KBM-7 (cell line): Measurements from ENCODE around the gene TRIM37.
"Not testable (repeated sequence)": the region's sequence is repeated elsewhere in the genome, so short reads cannot be mapped to it uniquely, and the experiment has no call there.

ENCODE experiments used
- DNase-seq: peaks from one replicate; pipeline ENCODE4 v3.0.0-alpha.2; 2015
- in situ Hi-C: fragments of 300-500 bp; cut with MboI; formaldehyde crosslinking; loops from 2 replicates; pipeline ENCODE4 v1.14.3; 2020; ENCODE audit warnings: low sequenced_read_pairs, low pct_unique_long_range_greater_than_20kb, mixed read lengths

The TRIM37 gene

GRCh38 chr17:59121901-59122480, 15.3 kb upstream of the TRIM37 start:
- in situ Hi-C loops, result no loop called here
- DNase-seq, result no peak

DNA sequence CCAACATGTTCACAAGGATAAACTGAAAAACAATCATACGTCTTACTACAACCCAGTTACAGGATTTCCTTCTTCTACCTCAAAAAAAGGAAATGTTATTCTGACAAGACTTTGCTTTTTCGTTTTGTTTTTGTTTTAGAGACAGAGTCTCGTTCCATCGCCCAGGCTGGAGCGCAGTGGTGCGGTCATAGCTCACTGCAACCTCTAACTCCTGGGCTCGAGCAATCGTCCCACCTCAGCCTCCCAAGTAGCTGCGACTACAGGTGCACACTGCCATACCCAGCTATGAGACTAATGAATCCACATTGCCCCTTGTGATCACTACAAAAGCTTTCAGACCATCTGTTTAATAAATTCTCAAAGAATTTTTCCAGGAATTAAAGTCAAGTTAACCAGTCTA, 8.8 kb upstream of the TRIM37 start:
- no peak for DNase-seq
- in situ Hi-C loops, result no loop called here

GRCh38 chr17:59111539-59111938, 4.9 kb upstream of the TRIM37 start:
- DNase-seq, result no peak
- in situ Hi-C loops, result no loop called here

- in situ Hi-C loops, result no loop called here
- DNase-seq, result no peak
These were observed 4.3 kb upstream of the TRIM37 start for GRCh38 chr17:59110973-59111372.

- no peak for DNase-seq
- in situ Hi-C loops, result no loop called here
These were observed 1.9 kb upstream of the TRIM37 start for GRCh38 chr17:59108400-59109102.

GRCh38 chr17:59107306-59107670, 608 bp upstream of the TRIM37 start:
- DNase-seq, result no peak
- in situ Hi-C loops, result no loop called here

GRCh38 chr17:59105852-59106462, 723 bp downstream of the TRIM37 start:
- DNase-seq, result peak; percentile 57
- in situ Hi-C loops, result no loop called here

DNA sequence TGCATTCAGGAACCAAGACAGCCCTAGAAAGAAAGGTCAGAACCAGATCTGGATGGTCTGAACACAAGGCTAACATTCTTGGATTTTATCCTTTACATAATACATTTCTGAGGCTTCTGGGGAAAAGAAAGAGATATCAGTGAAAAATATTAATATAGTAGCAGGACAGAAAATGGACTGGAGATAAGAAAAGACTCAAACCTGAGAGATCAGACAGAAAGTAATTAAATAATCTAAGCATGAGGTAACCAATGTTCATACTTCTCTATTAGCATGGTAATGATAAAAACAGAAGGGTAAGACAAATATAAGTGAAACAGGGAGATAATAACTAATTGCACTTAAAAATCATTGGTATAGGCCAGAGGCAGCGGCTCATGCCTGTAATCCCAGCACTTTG, 5.5 kb downstream of the TRIM37 start:
- in situ Hi-C loops, result no loop called here
- DNase-seq, result no peak

GRCh38 chr17:59097876-59098275, 8.8 kb downstream of the TRIM37 start:
- in situ Hi-C loops, result no loop called here
- no peak for DNase-seq

DNA sequence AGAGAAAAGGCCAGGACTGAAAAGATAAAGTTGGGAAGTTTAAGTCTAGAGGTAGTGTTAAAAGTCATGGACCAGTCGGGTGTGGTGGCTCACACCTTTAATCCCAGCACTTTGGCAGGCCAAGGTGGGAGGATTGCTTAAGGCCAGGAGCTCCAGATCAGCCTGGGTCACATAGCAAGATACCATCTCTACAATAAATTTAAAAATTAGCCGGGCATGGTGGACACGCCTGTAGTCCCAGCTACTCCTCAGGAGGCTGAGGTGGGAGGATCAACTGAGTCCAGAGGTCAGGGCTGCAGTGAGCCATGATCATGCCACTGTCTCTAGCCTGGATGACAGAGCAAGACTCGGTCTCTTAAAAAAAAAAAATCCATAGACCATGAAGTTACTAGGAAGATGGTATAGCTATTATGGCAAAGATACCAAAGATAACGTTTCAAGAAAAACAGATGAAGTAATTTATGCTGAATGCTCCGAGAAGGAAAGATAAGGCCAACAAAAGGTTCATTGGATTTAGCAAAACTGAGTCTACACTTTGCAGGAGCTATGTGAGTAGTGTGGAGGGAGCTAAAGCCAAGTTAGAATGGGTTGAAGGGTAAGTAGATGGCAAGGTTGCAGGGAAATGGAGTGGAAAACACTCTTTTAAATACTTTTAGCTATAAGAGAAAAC, 11.7 kb downstream of the TRIM37 start:
- in situ Hi-C loops, result no loop called here
- no peak for DNase-seq

GRCh38 chr17:59093702-59094231, 12.9 kb downstream of the TRIM37 start:
- in situ Hi-C loops, result no loop called here
- DNase-seq, result no peak

DNA sequence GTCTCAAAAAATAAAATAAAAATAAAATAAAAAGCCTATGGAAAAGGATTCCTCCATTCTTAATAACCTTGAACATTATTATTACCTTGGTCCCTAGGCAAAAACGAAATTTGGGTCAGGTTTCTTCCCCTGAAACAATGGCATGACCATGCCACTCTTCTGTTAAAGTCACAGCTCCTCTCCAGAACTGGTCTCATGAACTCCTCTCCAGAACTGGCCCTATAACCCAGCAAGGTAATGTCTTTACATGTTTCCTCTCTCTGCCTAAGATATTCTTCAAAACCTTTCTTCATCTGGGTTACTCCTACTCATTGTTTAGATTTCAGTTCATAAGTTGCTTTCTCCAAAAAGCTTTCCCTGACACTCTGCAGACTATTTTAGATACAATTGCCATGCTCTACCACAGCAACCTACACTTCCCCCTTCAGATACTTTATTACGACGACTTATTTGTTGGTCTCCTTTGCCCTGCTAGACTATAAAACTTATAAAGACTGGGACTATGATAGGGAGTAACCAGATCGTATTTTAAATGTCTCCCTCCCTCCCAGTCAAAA, 13.5 kb downstream of the TRIM37 start:
- peak; percentile 15 for DNase-seq
- in situ Hi-C loops, result no loop called here

GRCh38 chr17:59090593-59090992, 16.1 kb downstream of the TRIM37 start:
- in situ Hi-C loops, result not testable (repeated sequence)

GRCh38 chr17:59084154-59084553, 22.5 kb downstream of the TRIM37 start:
- no peak for DNase-seq
- in situ Hi-C loops, result no loop called here

More at GRCh38 chr17:59090593-59090992, 16.1 kb downstream of the TRIM37 start:
- not testable (repeated sequence) for DNase-seq

DNA sequence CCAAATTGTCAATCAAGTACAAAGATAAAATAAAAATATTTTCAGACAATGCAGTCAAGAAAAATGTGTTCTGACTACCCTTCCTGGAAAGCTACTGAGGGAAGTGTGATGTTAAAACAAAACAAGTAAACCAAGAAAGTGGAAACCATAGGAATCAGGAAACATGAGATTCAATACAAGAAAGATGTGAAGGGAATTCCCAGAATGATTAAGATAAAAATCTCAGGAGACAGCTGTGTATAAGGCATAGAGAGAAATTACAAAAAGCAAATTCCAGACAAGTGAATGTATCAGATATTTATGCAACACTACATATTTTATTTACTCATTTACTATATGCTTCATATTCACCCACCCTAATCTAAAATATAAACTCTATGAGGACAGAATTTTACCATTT, 32.2 kb downstream of the TRIM37 start:
- in situ Hi-C loops, result no loop called here
- no peak for DNase-seq

GRCh38 chr17:59073972-59074371, 32.7 kb downstream of the TRIM37 start:
- in situ Hi-C loops, result no loop called here
- DNase-seq, result no peak

GRCh38 chr17:59069856-59070255, 36.8 kb downstream of the TRIM37 start:
- in situ Hi-C loops, result no loop called here
- DNase-seq, result no peak

GRCh38 chr17:59067756-59068155, 38.9 kb downstream of the TRIM37 start:
- in situ Hi-C loops, result no loop called here
- no peak for DNase-seq

GRCh38 chr17:59067340-59067739, 39.3 kb downstream of the TRIM37 start:
- no peak for DNase-seq
- in situ Hi-C loops, result no loop called here

DNA sequence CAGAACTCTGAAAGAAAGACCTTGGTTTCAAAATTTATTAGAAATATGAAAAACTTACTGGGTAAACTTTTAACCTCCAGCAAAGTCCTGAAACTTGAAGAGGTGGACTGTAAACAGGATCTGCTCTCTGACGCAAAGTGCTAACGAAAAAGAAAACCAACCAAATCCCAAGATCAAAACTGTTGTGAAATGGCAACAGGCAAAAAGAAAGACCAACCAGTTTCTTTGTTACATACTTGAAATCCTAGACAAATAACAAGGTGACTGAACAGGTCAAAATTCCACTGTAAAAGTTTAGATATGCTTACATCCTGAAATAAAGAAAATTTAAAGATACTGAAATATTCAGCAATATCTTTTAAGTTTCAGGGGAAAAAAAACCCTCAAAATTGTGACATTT, 44.2 kb downstream of the TRIM37 start:
- DNase-seq, result no peak
- in situ Hi-C loops, result no loop called here
